HEK293T (cell line): ENCODE data around the gene SGPL1.

Experiments
- ARNT ChIP-seq: fragments of 450-650 bp; IDR thresholded peaks from 2 replicates; pipeline ENCODE4 v1.6.1; 2017; ENCODE audit warnings: mild to moderate bottlenecking
- BHLHE40 ChIP-seq: fragments of 450-650 bp; IDR thresholded peaks from 2 replicates; pipeline ENCODE4 v1.6.1; 2016; ENCODE audit warnings: mild to moderate bottlenecking, moderate library complexity, borderline replicate concordance
- CTBP1 ChIP-seq: fragments of 450-650 bp; IDR thresholded peaks from 2 replicates; pipeline ENCODE4 v1.6.1; 2016; ENCODE audit warnings: borderline replicate concordance
- ELF4 ChIP-seq: fragments of 450-650 bp; IDR thresholded peaks from 2 replicates; pipeline ENCODE4 v1.6.1; 2017; ENCODE audit warnings: antibody characterized with exemption
- FOXA1 ChIP-seq: fragments of 450-650 bp; IDR thresholded peaks from 2 replicates; pipeline ENCODE4 v1.6.1; 2016; ENCODE audit warnings: mild to moderate bottlenecking
- FOXK2 ChIP-seq: fragments of 450-650 bp; IDR thresholded peaks from 2 replicates; pipeline ENCODE4 v1.6.1; 2016; ENCODE audit warnings: mild to moderate bottlenecking
- FOXM1 ChIP-seq: fragments of 450-650 bp; IDR thresholded peaks from 2 replicates; pipeline ENCODE4 v1.6.1; 2017; ENCODE audit warnings: mild to moderate bottlenecking, borderline replicate concordance
- HDGF ChIP-seq: fragments of 450-650 bp; IDR thresholded peaks from 2 replicates; pipeline ENCODE4 v1.6.1; 2017; ENCODE audit warnings: antibody characterized with exemption, borderline replicate concordance
- LEF1 ChIP-seq: fragments of 450-650 bp; IDR thresholded peaks from 2 replicates; pipeline ENCODE4 v1.6.1; 2017; ENCODE audit warnings: mild to moderate bottlenecking, borderline replicate concordance
- NFRKB ChIP-seq: fragments of 450-650 bp; IDR thresholded peaks from 2 replicates; pipeline ENCODE4 v1.6.1; 2016; ENCODE audit warnings: mild to moderate bottlenecking, moderate library complexity
- SP1 ChIP-seq: fragments of 450-650 bp; IDR thresholded peaks from 2 replicates; pipeline ENCODE4 v1.6.1; 2017
- SUZ12 ChIP-seq: fragments of 450-650 bp; IDR thresholded peaks from 2 replicates; pipeline ENCODE4 v1.6.1; 2016; ENCODE audit warnings: mild to moderate bottlenecking
- TARDBP ChIP-seq: fragments of 450-650 bp; IDR thresholded peaks from 2 replicates; pipeline ENCODE4 v1.6.1; 2016

DNA sequence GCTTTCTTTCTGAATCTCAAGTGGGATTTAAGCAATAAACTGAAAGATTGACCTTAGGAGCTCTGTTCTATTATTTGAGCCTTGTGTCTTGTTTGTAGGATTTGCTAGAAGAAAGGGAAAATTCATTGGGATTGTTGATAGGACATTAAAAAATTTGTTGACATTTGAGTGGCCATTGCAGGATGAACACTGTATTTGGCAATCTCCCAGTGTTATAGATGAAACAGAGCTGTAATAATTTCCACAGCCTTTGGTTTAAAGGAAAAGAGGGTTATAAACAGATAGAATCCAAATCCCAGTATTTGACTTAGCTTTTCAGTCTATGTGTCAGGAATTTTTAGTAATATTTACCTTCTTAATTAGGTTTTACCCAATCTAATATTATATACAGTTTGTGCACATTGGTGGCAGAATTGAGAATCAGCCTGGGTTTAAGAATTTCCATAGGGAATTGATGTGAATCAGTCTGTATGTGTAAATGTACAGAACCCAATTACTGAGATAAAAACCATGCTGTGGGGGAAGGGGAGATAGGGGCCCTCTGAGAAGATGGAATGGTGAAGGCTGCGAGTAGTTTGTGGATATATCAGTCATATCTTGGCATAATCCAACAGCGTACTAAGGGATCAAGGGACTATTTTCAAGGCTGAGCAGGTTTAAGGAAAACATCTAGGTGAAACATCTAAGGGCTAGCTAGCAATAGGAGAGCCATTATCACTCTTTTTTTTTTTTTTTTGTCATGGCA lies 6.5 kb downstream of the SGPL1 start:
- no peak for TF ChIP-seq ELF4
- TF ChIP-seq SUZ12 = no peak
- TF ChIP-seq TARDBP = no peak
- TF ChIP-seq LEF1 = no peak
- TF ChIP-seq NFRKB = no peak
- no peak for TF ChIP-seq FOXM1
- no peak for TF ChIP-seq SP1
- no peak for TF ChIP-seq BHLHE40
- no peak for TF ChIP-seq ARNT
- TF ChIP-seq HDGF = no peak
- TF ChIP-seq FOXK2 = no peak
- TF ChIP-seq CTBP1 = no peak
- TF ChIP-seq FOXA1 = no peak
